AG10803 (cell line): ENCODE data around the gene KLHL10.

Experiments used
- DNase-seq: peaks from one replicate; pipeline ENCODE4 v3.0.0; 2010; ENCODE audit warnings: low read depth
- H3K4me3 ChIP-seq: 2 replicates; pipeline ENCODE4 v1.5.1; 2011; ENCODE audit warnings: mild to moderate bottlenecking, low read length, control low read depth
- TF ChIP-seq, protein P1 (sequence below): conservative IDR thresholded peaks from 2 replicates; pipeline ENCODE4 v1.5.1; 2011; ENCODE audit warnings: mild to moderate bottlenecking, low read length, control low read depth, inconsistent platforms

The KLHL10 gene

GRCh38 chr17:41799366-41799765, 38.3 kb upstream of the KLHL10 start:
- H3K4me3 ChIP-seq: no peak overlapping the region
- DNase-seq: no peak
- TF ChIP-seq, protein P1, sequence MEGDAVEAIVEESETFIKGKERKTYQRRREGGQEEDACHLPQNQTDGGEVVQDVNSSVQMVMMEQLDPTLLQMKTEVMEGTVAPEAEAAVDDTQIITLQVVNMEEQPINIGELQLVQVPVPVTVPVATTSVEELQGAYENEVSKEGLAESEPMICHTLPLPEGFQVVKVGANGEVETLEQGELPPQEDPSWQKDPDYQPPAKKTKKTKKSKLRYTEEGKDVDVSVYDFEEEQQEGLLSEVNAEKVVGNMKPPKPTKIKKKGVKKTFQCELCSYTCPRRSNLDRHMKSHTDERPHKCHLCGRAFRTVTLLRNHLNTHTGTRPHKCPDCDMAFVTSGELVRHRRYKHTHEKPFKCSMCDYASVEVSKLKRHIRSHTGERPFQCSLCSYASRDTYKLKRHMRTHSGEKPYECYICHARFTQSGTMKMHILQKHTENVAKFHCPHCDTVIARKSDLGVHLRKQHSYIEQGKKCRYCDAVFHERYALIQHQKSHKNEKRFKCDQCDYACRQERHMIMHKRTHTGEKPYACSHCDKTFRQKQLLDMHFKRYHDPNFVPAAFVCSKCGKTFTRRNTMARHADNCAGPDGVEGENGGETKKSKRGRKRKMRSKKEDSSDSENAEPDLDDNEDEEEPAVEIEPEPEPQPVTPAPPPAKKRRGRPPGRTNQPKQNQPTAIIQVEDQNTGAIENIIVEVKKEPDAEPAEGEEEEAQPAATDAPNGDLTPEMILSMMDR: no peak

- peak; percentile 65 for DNase-seq
- TF ChIP-seq, protein P1: no peak
- H3K4me3 ChIP-seq: no peak overlapping the region
Measured at GRCh38 chr17:41800601-41801373, 36.8 kb upstream of the KLHL10 start.

GRCh38 chr17:41801374-41802271, 36.0 kb upstream of the KLHL10 start:
- H3K4me3 ChIP-seq: peak overlapping the region; percentile 5; the same call in 1 of the 2 replicates
- peak; percentile 61 for DNase-seq
- TF ChIP-seq, protein P1: peak; percentile 96

DNA sequence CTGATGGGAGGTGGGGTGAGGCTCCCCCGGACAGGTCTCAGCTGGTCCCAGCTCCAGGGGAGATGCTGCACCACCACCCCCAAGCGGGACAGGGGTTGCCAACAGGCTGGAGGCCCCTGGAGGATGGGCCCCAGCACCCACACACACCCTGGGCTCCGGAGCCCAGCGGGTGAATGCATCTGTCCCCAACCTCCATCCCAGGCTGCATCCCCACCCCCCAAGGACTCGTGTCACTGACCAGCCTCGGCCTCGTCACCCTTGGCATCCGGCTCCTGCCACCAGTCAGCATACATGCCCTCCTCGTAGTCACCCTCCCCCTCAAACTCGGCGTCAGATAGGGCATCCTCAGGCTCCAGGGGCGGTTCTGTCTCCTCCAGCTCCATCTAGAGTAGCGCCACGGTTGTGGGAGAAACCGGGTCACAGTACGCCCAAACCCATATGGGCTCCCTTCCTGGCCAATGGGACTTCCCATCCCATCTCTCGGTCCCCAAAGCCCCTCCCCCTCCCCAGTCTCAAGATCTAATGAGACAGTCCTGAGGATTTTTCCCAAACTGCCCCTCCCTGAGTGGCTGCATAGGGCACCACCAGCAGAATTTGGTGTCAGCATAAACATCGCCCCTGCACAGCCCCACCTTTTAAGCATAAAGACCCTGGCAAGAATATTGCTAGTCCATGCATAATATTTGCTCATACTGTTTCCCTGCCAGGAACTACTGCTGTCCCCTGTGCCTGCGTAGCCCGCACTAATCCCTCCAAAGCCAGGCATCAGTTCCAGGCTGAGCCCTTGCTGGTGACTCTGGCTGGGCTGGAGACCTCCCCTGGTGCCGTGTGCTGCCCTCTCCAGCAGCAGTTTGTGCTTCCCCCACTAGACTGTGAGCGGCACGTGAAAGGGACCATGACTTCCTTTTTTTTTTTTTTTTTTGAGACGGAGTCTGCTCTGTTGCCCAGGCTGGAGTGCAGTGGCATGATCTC, 34.3 kb upstream of the KLHL10 start:
- no peak overlapping the region for H3K4me3 ChIP-seq
- DNase-seq: no peak
- TF ChIP-seq, protein P1: no peak

DNA sequence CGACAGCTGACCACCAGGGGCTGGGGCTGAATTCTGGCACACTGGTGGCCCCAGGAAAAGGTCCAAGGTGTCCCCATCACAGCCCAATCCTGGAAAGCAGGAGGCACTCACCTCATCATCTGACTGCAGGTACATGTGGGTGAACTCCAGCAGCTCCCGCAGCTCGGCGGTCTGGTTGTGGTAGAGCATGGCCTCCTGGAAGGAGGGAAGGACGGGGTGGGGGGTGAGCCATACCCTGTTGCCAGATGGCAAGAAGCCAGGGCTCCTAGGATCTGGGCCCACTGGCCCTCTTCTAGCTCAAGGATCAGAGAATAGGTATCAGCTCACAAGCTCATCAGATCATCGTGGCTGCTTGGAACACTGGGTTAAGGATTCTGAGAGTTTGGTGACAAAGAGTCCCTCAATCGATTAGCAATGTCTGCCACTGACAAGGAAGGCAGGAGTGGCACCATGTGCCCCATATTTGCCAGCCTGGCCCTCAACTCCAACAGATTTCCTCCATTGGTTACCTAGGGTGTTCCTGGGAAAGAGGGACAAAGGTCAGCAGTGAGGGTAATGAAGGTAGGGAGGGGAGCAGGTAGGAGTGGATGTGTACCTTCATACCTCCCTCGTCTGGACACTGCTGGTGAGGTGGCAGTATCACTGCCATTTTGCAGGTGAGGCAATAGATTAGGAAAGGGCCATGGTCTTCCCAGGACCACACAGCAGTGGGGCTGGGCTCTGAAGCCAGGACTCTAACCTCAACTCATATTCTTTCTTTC, 30.8 kb upstream of the KLHL10 start:
- no peak overlapping the region for H3K4me3 ChIP-seq
- TF ChIP-seq, protein P1: no peak

More for the DNA sequence above, 30.8 kb upstream of the KLHL10 start:
- no peak for DNase-seq
